ENCODE data around the gene RRP1. TPM values are rescaled to one million over a fixed set of nuclear protein-coding genes. Genes with fewer than 3 reads are reported as not detected.

The RRP1 gene
- total RNA-seq, 1 experiment from 2014 or later, result 76.7 TPM

DNA sequence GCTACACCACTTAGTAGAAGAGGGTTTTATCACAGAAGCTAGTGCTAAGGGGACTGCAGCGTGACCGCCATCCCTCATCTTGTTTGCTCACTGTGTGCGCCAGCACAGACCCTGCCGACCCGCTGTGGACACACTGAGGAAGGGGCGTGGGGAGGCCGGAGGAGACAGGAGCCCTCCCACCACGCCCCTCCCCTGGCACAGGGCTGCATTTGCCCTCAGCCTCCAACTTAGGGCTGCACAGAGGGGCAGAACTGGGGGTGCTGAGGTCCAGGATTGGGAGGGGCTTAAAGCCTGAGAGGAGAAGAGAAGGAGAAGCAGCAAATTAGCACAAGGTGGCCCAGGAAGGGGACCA lies 37.2 kb downstream of the RRP1 start:
- Histone ChIP-seq H3K27me3 (ENCODE audit: insufficient read depth, low read length) (no peaks in the 10 kb centered on the region), H3T11ph (ENCODE audit: low read length) (no peak overlapping the region), H3K79me1 (ENCODE audit: insufficient read depth, low read depth, low read length, poor library complexity, severe bottlenecking) (no peaks in the 10 kb centered on the region), H2BK5ac (ENCODE audit: insufficient read length, low read length) (no peak overlapping the region), H3K9me3 (ENCODE audit: control insufficient read depth, low read depth, low read length) (no peaks in the 10 kb centered on the region), H3K23ac (ENCODE audit: insufficient read length, low read depth, low read length) (no peak overlapping the region), H4K5ac (ENCODE audit: insufficient read length, low read depth, low read length) (no peak overlapping the region), H2AK5ac (ENCODE audit: insufficient read length, low read length) (no peak overlapping the region), H3K23me2 (ENCODE audit: insufficient read length, low read depth, low read length, poor library complexity, severe bottlenecking) (no peaks in the 10 kb centered on the region), H3K18ac (ENCODE audit: insufficient read length, low read depth, low read length) (no peak overlapping the region), H4K20me1 (ENCODE audit: control insufficient read depth, insufficient read depth, insufficient read length) (no peaks in the 10 kb centered on the region), H3K9ac (ENCODE audit: extremely low read depth, insufficient read length, low read length) (no peak overlapping the region), H2BK12ac (ENCODE audit: insufficient read length, low read depth, low read length) (no peak overlapping the region), H3K4me2 (ENCODE audit: insufficient read depth, insufficient read length, low read length) (no peak overlapping the region), H2BK15ac (ENCODE audit: low read depth, low read length) (no peak overlapping the region), H3K79me2 (ENCODE audit: insufficient read depth, low read length) (no peaks in the 10 kb centered on the region), H3K4ac (ENCODE audit: low read depth, low read length) (no peak overlapping the region), H4K91ac (ENCODE audit: insufficient read length, low read depth, low read length) (no peak overlapping the region), H2BK120ac (ENCODE audit: low read depth, low read length, poor library complexity, severe bottlenecking) (no peak overlapping the region), H3K14ac (ENCODE audit: insufficient read depth, low read length) (no peak overlapping the region), H2AFZ (ENCODE audit: low read length) (no peak overlapping the region), H3K27ac (ENCODE audit: insufficient read length, low read depth, low read length) (no peak overlapping the region), H3K56ac (ENCODE audit: insufficient read length, low read depth, low read length) (no peak overlapping the region), H3K4me1 (ENCODE audit: insufficient read depth, low read length) (no peaks in the 10 kb centered on the region), H4K8ac (replicated peaks; ENCODE audit: insufficient read length, low read depth, low read length) (no peak overlapping the region), H2BK20ac (ENCODE audit: low read depth, low read length, poor library complexity, severe bottlenecking) (no peak overlapping the region)
- TF ChIP-seq, protein P1, sequence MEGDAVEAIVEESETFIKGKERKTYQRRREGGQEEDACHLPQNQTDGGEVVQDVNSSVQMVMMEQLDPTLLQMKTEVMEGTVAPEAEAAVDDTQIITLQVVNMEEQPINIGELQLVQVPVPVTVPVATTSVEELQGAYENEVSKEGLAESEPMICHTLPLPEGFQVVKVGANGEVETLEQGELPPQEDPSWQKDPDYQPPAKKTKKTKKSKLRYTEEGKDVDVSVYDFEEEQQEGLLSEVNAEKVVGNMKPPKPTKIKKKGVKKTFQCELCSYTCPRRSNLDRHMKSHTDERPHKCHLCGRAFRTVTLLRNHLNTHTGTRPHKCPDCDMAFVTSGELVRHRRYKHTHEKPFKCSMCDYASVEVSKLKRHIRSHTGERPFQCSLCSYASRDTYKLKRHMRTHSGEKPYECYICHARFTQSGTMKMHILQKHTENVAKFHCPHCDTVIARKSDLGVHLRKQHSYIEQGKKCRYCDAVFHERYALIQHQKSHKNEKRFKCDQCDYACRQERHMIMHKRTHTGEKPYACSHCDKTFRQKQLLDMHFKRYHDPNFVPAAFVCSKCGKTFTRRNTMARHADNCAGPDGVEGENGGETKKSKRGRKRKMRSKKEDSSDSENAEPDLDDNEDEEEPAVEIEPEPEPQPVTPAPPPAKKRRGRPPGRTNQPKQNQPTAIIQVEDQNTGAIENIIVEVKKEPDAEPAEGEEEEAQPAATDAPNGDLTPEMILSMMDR (conservative IDR thresholded peaks at IDR 0.05), result no peak
- peaks cover 5% of the 10 kb centered on the region for H3K27me3 Mint-ChIP-seq (ENCODE audit: low read depth)
- WGBS (ENCODE audit: extremely low coverage, insufficient read length, low lambda C conversion rate), result no CpG with 5 or more reads among the region's 8 CpGs
- H3K36me3 Mint-ChIP-seq (ENCODE audit: insufficient read depth in 1 of 3, low read depth in 3 of 3), result peaks cover 0 to under 1% (median 0%) of the 10 kb centered on the region in 3 experiments; a peak in 2 of 7 replicates
- no peak overlapping the region for H3K4me3 Mint-ChIP-seq
- H3K9me3 Mint-ChIP-seq, result peaks cover 2 to 5% of the 10 kb centered on the region in 2 experiments; a peak in 1 of 5 replicates
- peak overlapping the region in 2 of 3 experiments; percentile 23 to 51; a peak in 2 of 7 replicates for H3K27ac Mint-ChIP-seq
- H3K4me1 Mint-ChIP-seq, result peaks cover 8% of the 10 kb centered on the region in 2 experiments
- DNase-seq, result no peak

Measured in H9 (cell line).